Uterus (tissue), 4 donors: ENCODE data around the gene TEC. TPM values are rescaled to one million over a fixed set of nuclear protein-coding genes. Genes with fewer than 3 reads are reported as not detected.

Source experiments
- DNase-seq, 2 donors: peaks; one replicate each; pipeline ENCODE4 v3.0.0-alpha.2; 2019 to 2020
- H3K27ac ChIP-seq, 2 donors: fragments of 200-600 bp; sonication (generic); 1 replicate in 1 of 2; 2 replicates in 1 of 2; pipeline ENCODE4 v1.5.1; 2016 to 2018
- H3K27me3 ChIP-seq, 2 donors: fragments of 200-600 bp; sonication (generic); one replicate each; pipeline ENCODE4 v1.5.1; 2018 to 2019; ENCODE audit warnings: control low read depth in 1 of 2
- H3K36me3 ChIP-seq, 2 donors: fragments of 200-600 bp; sonication (generic); one replicate each; pipeline ENCODE4 v1.5.1; 2019; ENCODE audit warnings: control low read depth in 1 of 2
- H3K4me1 ChIP-seq, 2 donors: fragments of 200-600 bp; sonication (generic); one replicate each; pipeline ENCODE4 v1.5.1; 2018 to 2019; ENCODE audit warnings: control low read depth in 1 of 2
- H3K4me3 ChIP-seq, 2 donors: fragments of 200-600 bp; sonication (generic); 1 replicate in 1 of 2; 2 replicates in 1 of 2; pipeline ENCODE4 v1.5.1; 2018 to 2019; ENCODE audit warnings: mild to moderate bottlenecking in 1 of 2
- H3K9me3 ChIP-seq, 2 donors: fragments of 200-600 bp; sonication (generic); one replicate each; pipeline ENCODE4 v1.5.1; 2019; ENCODE audit warnings: control low read depth in 1 of 2
- POLR2A ChIP-seq, 2 donors: fragments of 450-650 bp; IDR thresholded peaks; one replicate each; pipeline ENCODE4 v1.6.1; 2016; ENCODE audit warnings: antibody characterized with exemption in 2 of 2, mild to moderate bottlenecking in 1 of 2, moderate library complexity in 1 of 2
- intact Hi-C: fragments of 100-400 bp; cut with DNase I; formaldehyde crosslinking; loops from one replicate; pipeline ENCODE4 v1.15.1; 2023; ENCODE audit warnings: low total_unique reads
- total RNA-seq, 4 donors: library from RNA; depleted of rRNA in 3 of 4; stranded (reverse); fragments of >200 nt in 3 of 4; gene quantifications; one replicate each; pipeline versions ENCODE4 v1.1.0 to v1.2.4, GENCODE V29; 2014 to 2023
- TF ChIP-seq, protein P1 (sequence below), 4 experiments: fragments of 200-600 bp in 2 of 4; fragments of 450-650 bp in 2 of 4; sonication (generic) in 2 of 4; IDR thresholded peaks; one replicate each; pipeline ENCODE4 v1.5.1; 2016 to 2019; ENCODE audit warnings: antibody characterized with exemption in 4 of 4, mild to moderate bottlenecking in 2 of 4, moderate library complexity in 1 of 4
- donor health status: DM: yes; HTN: yes; CAD: no.

TEC gene
- total RNA-seq, 4 donors from 2014 or later = under 0.01 to 6.8 (median 2.6) TPM

DNA sequence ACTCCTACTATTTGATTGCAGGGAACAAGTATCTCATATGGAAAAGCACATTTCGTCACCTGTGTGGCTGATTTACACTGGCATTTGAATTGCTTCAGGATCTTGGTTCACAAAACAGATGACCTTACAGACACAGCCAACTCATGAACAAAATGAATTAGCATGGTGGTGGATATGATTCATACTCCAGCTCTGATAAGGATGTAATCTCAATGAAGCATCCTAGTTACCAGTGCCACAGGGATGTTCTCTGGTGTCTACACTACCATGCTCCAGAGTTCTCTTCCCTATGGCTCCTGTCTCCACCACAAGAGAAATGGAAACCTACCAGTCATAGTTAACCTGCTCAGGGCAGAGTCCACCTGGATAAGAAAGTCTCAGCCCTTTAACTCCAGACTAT is 40.7 kb downstream of the TEC start:
- Histone ChIP-seq H3K27ac (no peak overlapping the region), H3K4me3 (no peak overlapping the region), H3K36me3 (no peaks in the 10 kb centered on the region), H3K27me3 (no peaks in the 10 kb centered on the region), H3K9me3 (no peaks in the 10 kb centered on the region), H3K4me1 (no peaks in the 10 kb centered on the region)
- no peak for DNase-seq
- intact Hi-C loops = no loop called here
- TF ChIP-seq POLR2A (IDR thresholded peaks at IDR 0.05) = no peak
- TF ChIP-seq, protein P1, sequence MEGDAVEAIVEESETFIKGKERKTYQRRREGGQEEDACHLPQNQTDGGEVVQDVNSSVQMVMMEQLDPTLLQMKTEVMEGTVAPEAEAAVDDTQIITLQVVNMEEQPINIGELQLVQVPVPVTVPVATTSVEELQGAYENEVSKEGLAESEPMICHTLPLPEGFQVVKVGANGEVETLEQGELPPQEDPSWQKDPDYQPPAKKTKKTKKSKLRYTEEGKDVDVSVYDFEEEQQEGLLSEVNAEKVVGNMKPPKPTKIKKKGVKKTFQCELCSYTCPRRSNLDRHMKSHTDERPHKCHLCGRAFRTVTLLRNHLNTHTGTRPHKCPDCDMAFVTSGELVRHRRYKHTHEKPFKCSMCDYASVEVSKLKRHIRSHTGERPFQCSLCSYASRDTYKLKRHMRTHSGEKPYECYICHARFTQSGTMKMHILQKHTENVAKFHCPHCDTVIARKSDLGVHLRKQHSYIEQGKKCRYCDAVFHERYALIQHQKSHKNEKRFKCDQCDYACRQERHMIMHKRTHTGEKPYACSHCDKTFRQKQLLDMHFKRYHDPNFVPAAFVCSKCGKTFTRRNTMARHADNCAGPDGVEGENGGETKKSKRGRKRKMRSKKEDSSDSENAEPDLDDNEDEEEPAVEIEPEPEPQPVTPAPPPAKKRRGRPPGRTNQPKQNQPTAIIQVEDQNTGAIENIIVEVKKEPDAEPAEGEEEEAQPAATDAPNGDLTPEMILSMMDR (IDR thresholded peaks at IDR 0.05) = no peak

DNA sequence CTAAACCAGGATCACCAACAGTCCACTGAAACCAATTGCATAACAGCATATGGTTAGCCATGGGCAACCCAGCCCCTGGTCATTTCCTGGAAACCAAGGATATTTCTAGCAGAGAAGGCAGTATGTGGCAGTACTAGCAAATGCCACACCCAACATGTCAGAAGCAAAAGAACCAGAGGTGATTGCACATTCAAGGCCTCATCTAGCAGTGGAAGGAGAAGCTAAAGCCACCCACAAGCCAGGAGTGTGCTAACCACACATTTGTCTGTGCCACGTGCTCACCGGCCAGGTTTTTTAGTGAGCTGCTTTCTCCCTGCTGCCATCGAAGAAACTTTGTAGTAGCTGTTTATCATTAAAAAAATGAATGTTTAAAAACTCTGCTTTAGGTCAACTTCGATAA is 42.0 kb downstream of the TEC start:
- Histone ChIP-seq H3K9me3 (no peaks in the 10 kb centered on the region), H3K4me1 (no peaks in the 10 kb centered on the region), H3K4me3 (no peak overlapping the region), H3K27ac (no peak overlapping the region), H3K36me3 (no peaks in the 10 kb centered on the region), H3K27me3 (no peaks in the 10 kb centered on the region)
- TF ChIP-seq, protein P1 (IDR thresholded peaks at IDR 0.05) = no peak
- no peak for TF ChIP-seq POLR2A (IDR thresholded peaks at IDR 0.05)
- no peak for DNase-seq
- intact Hi-C loops = no loop called here

DNA sequence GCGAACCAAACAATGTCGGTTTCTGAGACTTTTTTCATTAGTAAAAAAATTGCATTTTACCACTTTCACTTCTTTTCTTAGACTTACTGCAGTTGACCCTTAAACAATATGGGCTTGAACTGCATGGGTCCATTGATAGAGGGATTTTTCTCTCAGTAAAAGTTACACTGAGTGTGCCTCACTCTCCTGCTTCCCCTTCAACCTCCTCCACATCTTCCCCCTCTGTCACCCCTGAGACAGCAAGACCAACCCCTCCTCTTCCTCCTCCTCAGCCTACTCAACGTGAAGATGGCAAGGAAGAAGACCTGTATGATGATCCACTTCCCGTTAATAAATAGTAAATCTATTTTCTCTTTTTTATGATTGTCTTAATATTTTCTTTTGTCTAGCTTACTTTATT is 43.4 kb downstream of the TEC start:
- Histone ChIP-seq H3K4me1 (no peaks in the 10 kb centered on the region), H3K36me3 (no peaks in the 10 kb centered on the region), H3K4me3 (no peak overlapping the region), H3K27me3 (no peaks in the 10 kb centered on the region), H3K27ac (no peak overlapping the region), H3K9me3 (no peaks in the 10 kb centered on the region)
- DNase-seq = no peak
- intact Hi-C loops = no loop called here
- TF ChIP-seq, protein P1 (IDR thresholded peaks at IDR 0.05) = no peak
- no peak for TF ChIP-seq POLR2A (IDR thresholded peaks at IDR 0.05)

GRCh38 chr4:48225368-48226141 is 44.1 kb downstream of the TEC start:
- Histone ChIP-seq H3K9me3 (no peaks in the 10 kb centered on the region), H3K36me3 (no peaks in the 10 kb centered on the region), H3K27ac (no peak overlapping the region), H3K4me3 (no peak overlapping the region), H3K4me1 (no peaks in the 10 kb centered on the region), H3K27me3 (no peaks in the 10 kb centered on the region)
- TF ChIP-seq POLR2A (IDR thresholded peaks at IDR 0.05) = no peak
- TF ChIP-seq, protein P1 (IDR thresholded peaks at IDR 0.05) = no peak
- no peak for DNase-seq
- intact Hi-C loops = no loop called here

DNA sequence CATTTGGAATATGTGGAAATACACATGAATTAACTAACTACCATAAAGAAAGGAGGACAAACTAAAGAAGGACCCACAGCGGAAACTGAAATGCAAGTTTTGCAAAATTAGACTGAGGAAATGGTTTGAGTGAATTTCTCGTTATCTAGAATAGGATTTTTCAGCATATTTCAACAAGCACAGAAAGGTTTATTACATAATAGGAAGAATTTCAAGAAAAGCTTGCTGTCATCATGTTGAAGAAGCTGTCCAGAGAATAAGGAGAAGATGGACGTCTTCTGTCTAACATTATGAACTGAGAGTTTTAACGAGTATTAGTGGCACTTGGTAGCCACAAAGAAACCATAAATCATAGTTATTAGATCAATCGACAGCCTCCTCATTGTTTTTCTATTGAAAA is 45.0 kb downstream of the TEC start:
- H3K9me3 ChIP-seq = no peaks in the 10 kb centered on the region
- H3K27me3 ChIP-seq = no peaks in the 10 kb centered on the region
- H3K4me1 ChIP-seq = no peaks in the 10 kb centered on the region
- TF ChIP-seq, protein P1 (IDR thresholded peaks at IDR 0.05) = no peak
- no peak for TF ChIP-seq POLR2A (IDR thresholded peaks at IDR 0.05)
- DNase-seq = no peak
- intact Hi-C loops = no loop called here
- H3K4me3 ChIP-seq = no peak overlapping the region
- H3K27ac ChIP-seq = no peak overlapping the region
- no peaks in the 10 kb centered on the region for H3K36me3 ChIP-seq
